GM19438 (cell line): ENCODE measurements around the gene PRKG1.

ENCODE experiments used
- ATAC-seq: cut with Tn5 transposase; IDR thresholded peaks from one replicate; pipeline ENCODE4 v1.9.1; 2021; ENCODE audit warnings: low read depth; ENCODE audit not compliant: unreplicated experiment

PRKG1 gene

GRCh38 chr10:51950371-51950995 lies 876.2 kb downstream of the PRKG1 start:
- ATAC-seq: no peak

- no peak for ATAC-seq
These were observed 876.8 kb downstream of the PRKG1 start for GRCh38 chr10:51950996-51951555.

- ATAC-seq: no peak
These were observed 877.3 kb downstream of the PRKG1 start for GRCh38 chr10:51951601-51952000.

- no peak for ATAC-seq
These were observed 877.8 kb downstream of the PRKG1 start for GRCh38 chr10:51952056-51952455.

- no peak for ATAC-seq
These were observed 881.4 kb downstream of the PRKG1 start for GRCh38 chr10:51955696-51956095.

- no peak for ATAC-seq
These were observed 882.5 kb downstream of the PRKG1 start for GRCh38 chr10:51956822-51957221.

- ATAC-seq: no peak
These were observed 886.2 kb downstream of the PRKG1 start for GRCh38 chr10:51960494-51960895.

GRCh38 chr10:51961401-51961800 lies 887.1 kb downstream of the PRKG1 start:
- ATAC-seq: no peak

- ATAC-seq: no peak
These were observed 890.3 kb downstream of the PRKG1 start for GRCh38 chr10:51964630-51965029.

- no peak for ATAC-seq
These were observed 891.2 kb downstream of the PRKG1 start for GRCh38 chr10:51965451-51965850.

- ATAC-seq: no peak
These were observed 898.6 kb downstream of the PRKG1 start for GRCh38 chr10:51972733-51973346.

GRCh38 chr10:51980752-51981151 lies 906.5 kb downstream of the PRKG1 start:
- no peak for ATAC-seq

- no peak for ATAC-seq
These were observed 907.4 kb downstream of the PRKG1 start for GRCh38 chr10:51981731-51982130.

- no peak for ATAC-seq
These were observed 909.2 kb downstream of the PRKG1 start for GRCh38 chr10:51983481-51983880.

- ATAC-seq: no peak
These were observed 911.0 kb downstream of the PRKG1 start for GRCh38 chr10:51985336-51985735.

- ATAC-seq: no peak
These were observed 912.2 kb downstream of the PRKG1 start for GRCh38 chr10:51986516-51986915.

GRCh38 chr10:51993475-51993874 lies 919.2 kb downstream of the PRKG1 start:
- no peak for ATAC-seq

- ATAC-seq: no peak
These were observed 924.8 kb downstream of the PRKG1 start for GRCh38 chr10:51999096-51999495.

- peak; percentile 58 for ATAC-seq
These were observed 930.2 kb downstream of the PRKG1 start for GRCh38 chr10:52004342-52004949.

- no peak for ATAC-seq
These were observed 932.8 kb downstream of the PRKG1 start for GRCh38 chr10:52007091-52007490.

- ATAC-seq: no peak
These were observed 936.8 kb downstream of the PRKG1 start for GRCh38 chr10:52011118-52011517.

- ATAC-seq: no peak
These were observed 944.8 kb downstream of the PRKG1 start for GRCh38 chr10:52019077-52019555.
